ENCODE data around the gene CELSR2. TPM values are rescaled to one million over a fixed set of nuclear protein-coding genes. Genes with fewer than 3 reads are reported as not detected.

CELSR2 gene
- total and polyA plus RNA-seq, 2 of the 8 experiments (the other 6 are each of a cell fraction or from before 2014, with no cell fraction given) = 12.0 to 27.7 TPM

- no peak for TF ChIP-seq CHD7 (IDR thresholded peaks at IDR 0.05; ENCODE audit: insufficient replicate concordance, low read length)
- no peak for TF ChIP-seq BCL11A (IDR thresholded peaks at IDR 0.05; ENCODE audit: low read depth in 2 of 2, low read length in 2 of 2)
- no peak for TF ChIP-seq SIRT6 (IDR thresholded peaks at IDR 0.05; ENCODE audit: low read length)
- TF ChIP-seq POLR2A (IDR thresholded peaks at IDR 0.05; ENCODE audit: control extremely low read depth in 1 of 2, low read depth in 2 of 2, low read length in 2 of 2) = no peak
- no peak for TF ChIP-seq PHF8 (conservative IDR thresholded peaks at IDR 0.05; ENCODE audit: low read depth, low read length)
- TF ChIP-seq BRCA1 (IDR thresholded peaks at IDR 0.05; ENCODE audit: low read depth, low read length) = no peak
- TF ChIP-seq EP300 (IDR thresholded peaks at IDR 0.05; ENCODE audit: borderline replicate concordance in 1 of 2, low read depth in 2 of 2, low read length in 2 of 2) = no peak
- TF ChIP-seq USF2 (IDR thresholded peaks at IDR 0.05; ENCODE audit: low read length) = no peak
- no peak for TF ChIP-seq NRF1 (IDR thresholded peaks at IDR 0.05; ENCODE audit: low read depth, low read length)
- no peak for TF ChIP-seq FOSL1 (IDR thresholded peaks at IDR 0.05; ENCODE audit: insufficient read depth, low read depth, low read length)
Measured at GRCh38 chr1:109319114-109319513, 69.8 kb downstream of the CELSR2 start (continued).

Measured in H1 (cell line).